Uterus (tissue), 4 donors: ENCODE results near the gene ARL2BP. TPM values are rescaled to one million over a fixed set of nuclear protein-coding genes. Genes with fewer than 3 reads are reported as not detected.

Experiments
- DNase-seq, 2 donors: peaks; one replicate each; pipeline ENCODE4 v3.0.0-alpha.2; 2019 to 2020
- H3K27ac ChIP-seq, 2 donors: fragments of 200-600 bp; sonication (generic); 1 replicate in 1 of 2; 2 replicates in 1 of 2; pipeline ENCODE4 v1.5.1; 2016 to 2018
- H3K27me3 ChIP-seq, 2 donors: fragments of 200-600 bp; sonication (generic); one replicate each; pipeline ENCODE4 v1.5.1; 2018 to 2019; ENCODE audit warnings: control low read depth in 1 of 2
- H3K36me3 ChIP-seq, 2 donors: fragments of 200-600 bp; sonication (generic); one replicate each; pipeline ENCODE4 v1.5.1; 2019; ENCODE audit warnings: control low read depth in 1 of 2
- H3K4me1 ChIP-seq, 2 donors: fragments of 200-600 bp; sonication (generic); one replicate each; pipeline ENCODE4 v1.5.1; 2018 to 2019; ENCODE audit warnings: control low read depth in 1 of 2
- H3K4me3 ChIP-seq, 2 donors: fragments of 200-600 bp; sonication (generic); 1 replicate in 1 of 2; 2 replicates in 1 of 2; pipeline ENCODE4 v1.5.1; 2018 to 2019; ENCODE audit warnings: mild to moderate bottlenecking in 1 of 2
- H3K9me3 ChIP-seq, 2 donors: fragments of 200-600 bp; sonication (generic); one replicate each; pipeline ENCODE4 v1.5.1; 2019; ENCODE audit warnings: control low read depth in 1 of 2
- POLR2A ChIP-seq, 2 donors: fragments of 450-650 bp; IDR thresholded peaks; one replicate each; pipeline ENCODE4 v1.6.1; 2016; ENCODE audit warnings: antibody characterized with exemption in 2 of 2, mild to moderate bottlenecking in 1 of 2, moderate library complexity in 1 of 2
- intact Hi-C: fragments of 100-400 bp; cut with DNase I; formaldehyde crosslinking; loops from one replicate; pipeline ENCODE4 v1.15.1; 2023; ENCODE audit warnings: low total_unique reads
- total RNA-seq, 4 donors: library from RNA; depleted of rRNA in 3 of 4; stranded (reverse); fragments of >200 nt in 3 of 4; gene quantifications; one replicate each; pipeline versions ENCODE4 v1.1.0 to v1.2.4, GENCODE V29; 2014 to 2023
- TF ChIP-seq, protein P1 (sequence below), 4 experiments: fragments of 200-600 bp in 2 of 4; fragments of 450-650 bp in 2 of 4; sonication (generic) in 2 of 4; IDR thresholded peaks; one replicate each; pipeline ENCODE4 v1.5.1; 2016 to 2019; ENCODE audit warnings: antibody characterized with exemption in 4 of 4, mild to moderate bottlenecking in 2 of 4, moderate library complexity in 1 of 4
- donor health status: DM: yes; HTN: yes; CAD: no.

Gene ARL2BP
- total RNA-seq, 4 donors from 2014 or later = 40.9 to 110 (median 57.8) TPM

GRCh38 chr16:57263541-57264351 is 18.7 kb downstream of the ARL2BP start:
- no peaks in the 10 kb centered on the region for H3K36me3 ChIP-seq
- H3K4me3 ChIP-seq = no peak overlapping the region
- no peaks in the 10 kb centered on the region for H3K4me1 ChIP-seq
- no peaks in the 10 kb centered on the region for H3K9me3 ChIP-seq
- intact Hi-C loops = no loop called here
- no peak for DNase-seq
- no peak for TF ChIP-seq POLR2A (IDR thresholded peaks at IDR 0.05)
- TF ChIP-seq, protein P1, sequence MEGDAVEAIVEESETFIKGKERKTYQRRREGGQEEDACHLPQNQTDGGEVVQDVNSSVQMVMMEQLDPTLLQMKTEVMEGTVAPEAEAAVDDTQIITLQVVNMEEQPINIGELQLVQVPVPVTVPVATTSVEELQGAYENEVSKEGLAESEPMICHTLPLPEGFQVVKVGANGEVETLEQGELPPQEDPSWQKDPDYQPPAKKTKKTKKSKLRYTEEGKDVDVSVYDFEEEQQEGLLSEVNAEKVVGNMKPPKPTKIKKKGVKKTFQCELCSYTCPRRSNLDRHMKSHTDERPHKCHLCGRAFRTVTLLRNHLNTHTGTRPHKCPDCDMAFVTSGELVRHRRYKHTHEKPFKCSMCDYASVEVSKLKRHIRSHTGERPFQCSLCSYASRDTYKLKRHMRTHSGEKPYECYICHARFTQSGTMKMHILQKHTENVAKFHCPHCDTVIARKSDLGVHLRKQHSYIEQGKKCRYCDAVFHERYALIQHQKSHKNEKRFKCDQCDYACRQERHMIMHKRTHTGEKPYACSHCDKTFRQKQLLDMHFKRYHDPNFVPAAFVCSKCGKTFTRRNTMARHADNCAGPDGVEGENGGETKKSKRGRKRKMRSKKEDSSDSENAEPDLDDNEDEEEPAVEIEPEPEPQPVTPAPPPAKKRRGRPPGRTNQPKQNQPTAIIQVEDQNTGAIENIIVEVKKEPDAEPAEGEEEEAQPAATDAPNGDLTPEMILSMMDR (IDR thresholded peaks at IDR 0.05) = no peak
- no peak overlapping the region for H3K27ac ChIP-seq
- H3K27me3 ChIP-seq = no peaks in the 10 kb centered on the region

DNA sequence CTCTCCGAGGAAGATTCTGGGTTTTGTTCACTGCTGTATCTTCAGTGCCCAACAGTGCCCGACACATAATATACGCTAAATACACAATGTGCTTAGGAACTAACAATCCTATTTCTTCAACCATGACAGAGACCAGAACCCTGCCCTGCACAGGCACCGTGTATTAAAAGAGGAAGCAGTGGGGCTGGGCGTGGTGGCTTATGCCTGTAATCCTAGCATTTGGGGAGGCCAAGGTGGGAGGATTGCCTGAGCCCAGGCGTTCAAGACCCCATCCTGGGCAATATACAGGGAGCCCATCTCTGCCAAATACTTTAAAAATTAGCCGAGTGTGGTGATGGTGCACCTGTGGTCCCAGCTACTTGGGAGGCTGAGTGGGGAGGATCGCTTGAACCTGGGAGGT is 19.3 kb downstream of the ARL2BP start:
- Histone ChIP-seq H3K4me1 (no peaks in the 10 kb centered on the region), H3K4me3 (no peak overlapping the region), H3K27ac (no peak overlapping the region), H3K9me3 (no peaks in the 10 kb centered on the region), H3K36me3 (no peaks in the 10 kb centered on the region), H3K27me3 (no peaks in the 10 kb centered on the region)
- intact Hi-C loops = no loop called here
- no peak for TF ChIP-seq POLR2A (IDR thresholded peaks at IDR 0.05)
- TF ChIP-seq, protein P1 (IDR thresholded peaks at IDR 0.05) = no peak
- no peak for DNase-seq

GRCh38 chr16:57264950-57265371 is 19.9 kb downstream of the ARL2BP start:
- intact Hi-C loops = no loop called here
- no peak for DNase-seq
- no peak overlapping the region for H3K4me3 ChIP-seq
- no peak overlapping the region for H3K27ac ChIP-seq
- H3K9me3 ChIP-seq = no peaks in the 10 kb centered on the region
- no peaks in the 10 kb centered on the region for H3K4me1 ChIP-seq
- no peaks in the 10 kb centered on the region for H3K36me3 ChIP-seq
- H3K27me3 ChIP-seq = no peaks in the 10 kb centered on the region
- TF ChIP-seq POLR2A (IDR thresholded peaks at IDR 0.05) = peak in 1 of 2 donors; percentile 6
- TF ChIP-seq, protein P1 (IDR thresholded peaks at IDR 0.05) = no peak

GRCh38 chr16:57265850-57266530 is 20.9 kb downstream of the ARL2BP start:
- TF ChIP-seq, protein P1 (IDR thresholded peaks at IDR 0.05) = no peak
- no peak for TF ChIP-seq POLR2A (IDR thresholded peaks at IDR 0.05)
- no peaks in the 10 kb centered on the region for H3K9me3 ChIP-seq
- no peaks in the 10 kb centered on the region for H3K36me3 ChIP-seq
- no peak overlapping the region for H3K27ac ChIP-seq
- H3K27me3 ChIP-seq = no peaks in the 10 kb centered on the region
- intact Hi-C loops = no loop called here
- H3K4me3 ChIP-seq = no peak overlapping the region
- H3K4me1 ChIP-seq = no peaks in the 10 kb centered on the region
- peak in 1 of 2 donors; percentile 50 for DNase-seq
